Thyroid gland (tissue), 4 donors: ENCODE measurements around the gene EYA4. TPM values are rescaled to one million over a fixed set of nuclear protein-coding genes. Genes with fewer than 3 reads are reported as not detected.

Source experiments
- DNase-seq, 2 donors: peaks; one replicate each; pipeline ENCODE4 v3.0.0-alpha.2; 2019
- H3K27ac ChIP-seq, 3 donors: fragments of 200-600 bp; sonication (generic); 1 replicate in 2 of 3; 2 replicates in 1 of 3; pipeline ENCODE4 v1.5.1; 2016 to 2019; ENCODE audit warnings: mild to moderate bottlenecking in 1 of 3, moderate library complexity in 1 of 3
- H3K27me3 ChIP-seq: fragments of 200-600 bp; sonication (generic); one replicate; pipeline ENCODE4 v1.5.1; 2019
- H3K36me3 ChIP-seq, 2 donors: fragments of 200-600 bp; sonication (generic); one replicate each; pipeline ENCODE4 v1.5.1; 2016 to 2019
- H3K4me1 ChIP-seq, 2 donors: fragments of 200-600 bp; sonication (generic); one replicate each; pipeline ENCODE4 v1.5.1; 2017 to 2019
- H3K4me3 ChIP-seq, 3 donors: fragments of 200-600 bp; sonication (generic); replicated peaks in 1 of 3; 1 replicate in 2 of 3; 2 replicates in 1 of 3; pipeline ENCODE4 v1.5.1; 2016; ENCODE audit warnings: mild to moderate bottlenecking in 1 of 3
- H3K9me3 ChIP-seq: fragments of 200-600 bp; sonication (generic); one replicate; pipeline ENCODE4 v1.5.1; 2017
- CTCF ChIP-seq, 6 experiments: fragments of 200-600 bp in 3 of 6; fragments of 450-650 bp in 3 of 6; sonication (generic) in 3 of 6; IDR thresholded peaks; one replicate each; pipeline ENCODE4 v1.5.1; 2016 to 2019; ENCODE audit warnings: antibody characterized with exemption in 6 of 6, mild to moderate bottlenecking in 2 of 6, inconsistent platforms in 1 of 6, moderate library complexity in 1 of 6
- POLR2A ChIP-seq, 2 donors: fragments of 450-650 bp; IDR thresholded peaks; one replicate each; pipeline ENCODE4 v1.6.1; 2017; ENCODE audit warnings: antibody characterized with exemption in 2 of 2, mild to moderate bottlenecking in 2 of 2, moderate library complexity in 1 of 2
- WGBS, 2 donors: methylation state at CpG; one replicate each; pipeline ENCODE4 v1.1.5; 2017; 5-methylcytosine and 5-hydroxymethylcytosine counted together
- intact Hi-C: fragments of 100-400 bp; cut with DNase I; formaldehyde crosslinking; loops from one replicate; pipeline ENCODE4 v1.15.1; 2023
- total RNA-seq, 4 donors: library from RNA; depleted of rRNA; stranded (reverse); fragments of >200 nt; gene quantifications; one replicate each; pipeline ENCODE4 v1.2.3, GENCODE V29; 2016

EYA4 gene
- total RNA-seq, 4 donors from 2014 or later, result 3.3 to 8.2 (median 5.3) TPM

- 22 to 25% methylated on average over 4 of the region's 4 CpGs for WGBS, 2 donors
- intact Hi-C loops, result no loop called here
- Histone ChIP-seq H3K27me3 (no peaks in the 10 kb centered on the region), H3K36me3 (no peaks in the 10 kb centered on the region), H3K4me3 (no peak overlapping the region), H3K9me3 (no peaks in the 10 kb centered on the region), H3K4me1 (peaks cover 41 to 65% of the 10 kb centered on the region in 2 donors), H3K27ac (peak overlapping the region; percentile 76 to 91 (median 83))
- TF ChIP-seq POLR2A (IDR thresholded peaks at IDR 0.05), result no peak
- TF ChIP-seq CTCF (IDR thresholded peaks at IDR 0.05), result no peak
- peak in 1 of 2 donors; percentile 11 for DNase-seq
Measured at GRCh38 chr6:133501675-133502270, 260.6 kb downstream of the EYA4 start.

- TF ChIP-seq CTCF (IDR thresholded peaks at IDR 0.05) (no peak), POLR2A (IDR thresholded peaks at IDR 0.05) (no peak)
- Histone ChIP-seq H3K27ac (peak overlapping the region; percentile 76 to 91 (median 83)), H3K9me3 (no peaks in the 10 kb centered on the region), H3K36me3 (no peaks in the 10 kb centered on the region), H3K27me3 (no peaks in the 10 kb centered on the region), H3K4me1 (peaks cover 41 to 65% of the 10 kb centered on the region in 2 donors), H3K4me3 (no peak overlapping the region)
- DNase-seq, result peak; percentile 75 to 84
- 32 to 42% methylated on average over 2 of the region's 2 CpGs for WGBS, 2 donors
- intact Hi-C loops, result no loop called here
Measured at GRCh38 chr6:133502441-133503335, 261.5 kb downstream of the EYA4 start.

- intact Hi-C loops, result no loop called here
- H3K27ac ChIP-seq, result peak overlapping the region; percentile 76 to 91 (median 83)
- no peak overlapping the region for H3K4me3 ChIP-seq
- no peaks in the 10 kb centered on the region for H3K27me3 ChIP-seq
- no peaks in the 10 kb centered on the region for H3K36me3 ChIP-seq
- TF ChIP-seq CTCF (IDR thresholded peaks at IDR 0.05), result no peak
- TF ChIP-seq POLR2A (IDR thresholded peaks at IDR 0.05), result no peak
- no peak for DNase-seq
- no peaks in the 10 kb centered on the region for H3K9me3 ChIP-seq
- H3K4me1 ChIP-seq, result peaks cover 41 to 65% of the 10 kb centered on the region in 2 donors
- 46 to 51% methylated on average over 1 of the region's 1 CpG for WGBS, 2 donors
Measured at GRCh38 chr6:133503336-133503729, 262.2 kb downstream of the EYA4 start.

- Histone ChIP-seq H3K9me3 (no peaks in the 10 kb centered on the region), H3K4me1 (peaks cover 41 to 64% of the 10 kb centered on the region in 2 donors), H3K27ac (peak overlapping the region; percentile 76 to 91 (median 83)), H3K27me3 (no peaks in the 10 kb centered on the region), H3K36me3 (no peaks in the 10 kb centered on the region), H3K4me3 (no peak overlapping the region)
- intact Hi-C loops, result no loop called here
- DNase-seq, result no peak
- WGBS, 2 donors, result 89 to 92% methylated on average over 6 of the region's 6 CpGs
- TF ChIP-seq CTCF (IDR thresholded peaks at IDR 0.05) (no peak), POLR2A (IDR thresholded peaks at IDR 0.05) (no peak)
Measured at GRCh38 chr6:133504158-133504557, 263.0 kb downstream of the EYA4 start.

GRCh38 chr6:133504761-133505160 lies 263.6 kb downstream of the EYA4 start:
- WGBS, 2 donors, result 37 to 47% methylated on average over 3 of the region's 3 CpGs
- TF ChIP-seq POLR2A (IDR thresholded peaks at IDR 0.05) (no peak), CTCF (IDR thresholded peaks at IDR 0.05) (no peak)
- intact Hi-C loops, result no loop called here
- Histone ChIP-seq H3K27ac (peak overlapping the region; percentile 76 to 91 (median 83)), H3K27me3 (no peaks in the 10 kb centered on the region), H3K36me3 (no peaks in the 10 kb centered on the region), H3K9me3 (no peaks in the 10 kb centered on the region), H3K4me1 (peaks cover 41 to 58% of the 10 kb centered on the region in 2 donors), H3K4me3 (no peak overlapping the region)
- peak; percentile 75 to 86 for DNase-seq
